ENCODE measurements around the gene METTL13. TPM values are rescaled to one million over a fixed set of nuclear protein-coding genes. Genes with fewer than 3 reads are reported as not detected.

The METTL13 gene
- total RNA-seq, 1 experiment from 2014 or later = 41.9 TPM

GRCh38 chr1:171769754-171770153, 11.7 kb upstream of the METTL13 start:
- no peak overlapping the region for H3K4me3 ChIP-seq (ENCODE audit: low read depth in 2 of 2, low read length in 2 of 2)
- no peaks in the 10 kb centered on the region for H3K36me3 ChIP-seq (ENCODE audit: control insufficient read depth, insufficient read depth, low read length)
- intact Hi-C loops (cut with micrococcal nuclease; ENCODE audit: unreplicated experiment) = loop anchor here (10.0 kb wide), 1 partner anchor 125 kb away; no protein-coding TSS in a partner anchor
- H3K27me3 ChIP-seq (ENCODE audit: control insufficient read depth, insufficient read depth, low read length) = no peaks in the 10 kb centered on the region; the same call in 1 of the 2 replicates
- ATAC-seq (no peak), DNase-seq (ENCODE audit: low read depth, low spot score) (no peak)
- H3K9me3 ChIP-seq (ENCODE audit: control insufficient read depth, insufficient read depth, low read depth, low read length) = no peaks in the 10 kb centered on the region
- ChIA-PET POLR2A (no interaction called here), CTCF (no interaction called here)
- in situ Hi-C loops (cut with HindIII; ENCODE audit: low pct_unique_long_range_greater_than_20kb, low sequenced_read_pairs) = no loop called here
- TF ChIP-seq TCF7L2 (IDR thresholded peaks at IDR 0.05; ENCODE audit: low read depth, low read length) = no peak
- no peak for TF ChIP-seq POLR2AphosphoS5 (IDR thresholded peaks at IDR 0.05; ENCODE audit: low read depth, low read length)
- TF ChIP-seq CTCF (IDR thresholded peaks at IDR 0.05) = no peak
- TF ChIP-seq REST (IDR thresholded peaks at IDR 0.05; ENCODE audit: insufficient read depth in 1 of 2, low read depth in 2 of 2, low read length in 1 of 2) = no peak
- TF ChIP-seq SIN3A (IDR thresholded peaks at IDR 0.05; ENCODE audit: borderline replicate concordance, insufficient read depth, low read depth, low read length) = no peak
- no peaks in the 10 kb centered on the region for H3K4me1 ChIP-seq (ENCODE audit: control insufficient read depth, insufficient read depth, low read length)
- H3K27ac ChIP-seq (ENCODE audit: low read length) = no peak overlapping the region
- BruUV-seq (replicated peaks) = no TSS peak

GRCh38 chr1:171772312-171772711, 9.1 kb upstream of the METTL13 start:
- BruUV-seq (replicated peaks) = no TSS peak
- H3K27ac ChIP-seq (ENCODE audit: low read length) = no peak overlapping the region
- no peaks in the 10 kb centered on the region for H3K4me1 ChIP-seq (ENCODE audit: control insufficient read depth, insufficient read depth, low read length)
- no peaks in the 10 kb centered on the region; the same call in 1 of the 2 replicates for H3K27me3 ChIP-seq (ENCODE audit: control insufficient read depth, insufficient read depth, low read length)
- POLR2A ChIA-PET = no interaction called here
- no peak overlapping the region for H3K4me3 ChIP-seq (ENCODE audit: low read depth in 2 of 2, low read length in 2 of 2)
- no peak for DNase-seq (ENCODE audit: low read depth, low spot score)
- H3K36me3 ChIP-seq (ENCODE audit: control insufficient read depth, insufficient read depth, low read length) = no peaks in the 10 kb centered on the region
- in situ Hi-C loops (cut with HindIII; ENCODE audit: low pct_unique_long_range_greater_than_20kb, low sequenced_read_pairs) = no loop called here
- TF ChIP-seq SIN3A (IDR thresholded peaks at IDR 0.05; ENCODE audit: borderline replicate concordance, insufficient read depth, low read depth, low read length) = no peak
- no peaks in the 10 kb centered on the region for H3K9me3 ChIP-seq (ENCODE audit: control insufficient read depth, insufficient read depth, low read depth, low read length)
- intact Hi-C loops (cut with micrococcal nuclease; ENCODE audit: unreplicated experiment) = loop anchor here (10.0 kb wide), 1 partner anchor 128 kb away; no protein-coding TSS in a partner anchor
- no peak for ATAC-seq
- CTCF ChIA-PET = no interaction called here

GRCh38 chr1:171780583-171781175, 781 bp upstream of the METTL13 start:
- no peak for ATAC-seq
- ChIA-PET POLR2A (no interaction called here), CTCF (interaction anchor here (0.6 to 0.7 kb wide), 2 partner anchors 204 to 428 kb away, joined by 3 to 6 read pairs; no protein-coding TSS in a partner anchor)
- H3K27ac ChIP-seq (ENCODE audit: low read length) = peak overlapping the region; percentile 77
- TF ChIP-seq CTCF (IDR thresholded peaks at IDR 0.05) (no peak), TCF7L2 (IDR thresholded peaks at IDR 0.05; ENCODE audit: low read depth, low read length) (no peak), SIN3A (IDR thresholded peaks at IDR 0.05; ENCODE audit: borderline replicate concordance, insufficient read depth, low read depth, low read length) (no peak)
- peaks cover 2% of the 10 kb centered on the region; the same call in 1 of the 2 replicates for H3K36me3 ChIP-seq (ENCODE audit: control insufficient read depth, insufficient read depth, low read length)
- intact Hi-C loops (cut with micrococcal nuclease; ENCODE audit: unreplicated experiment) = no loop called here
- H3K9me3 ChIP-seq (ENCODE audit: control insufficient read depth, insufficient read depth, low read depth, low read length) = no peaks in the 10 kb centered on the region
- H3K4me3 ChIP-seq (ENCODE audit: low read depth in 2 of 2, low read length in 2 of 2) = peak overlapping the region; percentile 78 to 94
- DNase-seq (ENCODE audit: low read depth, low spot score) = no peak
- H3K27me3 ChIP-seq (ENCODE audit: control insufficient read depth, insufficient read depth, low read length) = no peaks in the 10 kb centered on the region
- peaks cover 9% of the 10 kb centered on the region for H3K4me1 ChIP-seq (ENCODE audit: control insufficient read depth, insufficient read depth, low read length)
- in situ Hi-C loops (cut with HindIII; ENCODE audit: low pct_unique_long_range_greater_than_20kb, low sequenced_read_pairs) = no loop called here
- TSS peak; percentile 92 for BruUV-seq (replicated peaks)

Measured in Panc1 (cell line).